ENCODE results near the gene DTD1.

The DTD1 gene

GRCh38 chr20:18715564-18715963, 127.7 kb downstream of the DTD1 start:
- DNase-seq, result no peak

- DNase-seq, result no peak
Observed at GRCh38 chr20:18717062-18717461, 129.2 kb downstream of the DTD1 start.

- no peak for DNase-seq
Observed at GRCh38 chr20:18718129-18718528, 130.3 kb downstream of the DTD1 start.

- no peak for DNase-seq
Observed at GRCh38 chr20:18719426-18719825, 131.6 kb downstream of the DTD1 start.

- DNase-seq, result no peak
Observed at GRCh38 chr20:18721551-18722115, 133.8 kb downstream of the DTD1 start.

- no peak for DNase-seq
Observed at GRCh38 chr20:18722371-18722770, 134.5 kb downstream of the DTD1 start.

GRCh38 chr20:18724077-18724476, 136.2 kb downstream of the DTD1 start:
- no peak for DNase-seq

GRCh38 chr20:18724788-18725464, 137.1 kb downstream of the DTD1 start:
- no peak for DNase-seq

GRCh38 chr20:18727032-18727508, 139.2 kb downstream of the DTD1 start:
- DNase-seq, result peak; percentile 34

GRCh38 chr20:18728165-18728869, 140.5 kb downstream of the DTD1 start:
- no peak for DNase-seq

GRCh38 chr20:18728870-18729224, 141.0 kb downstream of the DTD1 start:
- DNase-seq, result no peak

- no peak for DNase-seq
Observed at GRCh38 chr20:18729231-18729825, 141.5 kb downstream of the DTD1 start.

- DNase-seq, result no peak
Observed at GRCh38 chr20:18731940-18732339, 144.1 kb downstream of the DTD1 start.

GRCh38 chr20:18734525-18735189, 146.8 kb downstream of the DTD1 start:
- no peak for DNase-seq

GRCh38 chr20:18737140-18737539, 149.3 kb downstream of the DTD1 start:
- no peak for DNase-seq

GRCh38 chr20:18738055-18738454, 150.2 kb downstream of the DTD1 start:
- no peak for DNase-seq

GRCh38 chr20:18738888-18739287, 151.0 kb downstream of the DTD1 start:
- DNase-seq, result no peak

- DNase-seq, result no peak
Observed at GRCh38 chr20:18739751-18740166, 151.9 kb downstream of the DTD1 start.

- no peak for DNase-seq
Observed at GRCh38 chr20:18740726-18741125, 152.9 kb downstream of the DTD1 start.

- no peak for DNase-seq
Observed at GRCh38 chr20:18742841-18743240, 155.0 kb downstream of the DTD1 start.

GRCh38 chr20:18743665-18744440, 156.0 kb downstream of the DTD1 start:
- no peak for DNase-seq

GRCh38 chr20:18747090-18747489, 159.2 kb downstream of the DTD1 start:
- DNase-seq, result no peak
